Esophagus squamous epithelium (tissue), 4 donors: ENCODE results near the gene SLC4A4.

Experiments
- POLR2A ChIP-seq, 4 donors: fragments of 450-650 bp; IDR thresholded peaks; one replicate each; pipeline ENCODE4 v1.6.1; 2017; ENCODE audit warnings: antibody characterized with exemption in 4 of 4, mild to moderate bottlenecking in 4 of 4, moderate library complexity in 3 of 4
- TF ChIP-seq, protein P1 (sequence below), 6 experiments: fragments of 450-650 bp in 4 of 6; fragments of 200-600 bp in 2 of 6; sonication (generic) in 2 of 6; IDR thresholded peaks; one replicate each; pipeline ENCODE4 v1.5.1; 2016 to 2019; ENCODE audit warnings: antibody characterized with exemption in 6 of 6, mild to moderate bottlenecking in 4 of 6, moderate library complexity in 4 of 6

- TF ChIP-seq, protein P1, sequence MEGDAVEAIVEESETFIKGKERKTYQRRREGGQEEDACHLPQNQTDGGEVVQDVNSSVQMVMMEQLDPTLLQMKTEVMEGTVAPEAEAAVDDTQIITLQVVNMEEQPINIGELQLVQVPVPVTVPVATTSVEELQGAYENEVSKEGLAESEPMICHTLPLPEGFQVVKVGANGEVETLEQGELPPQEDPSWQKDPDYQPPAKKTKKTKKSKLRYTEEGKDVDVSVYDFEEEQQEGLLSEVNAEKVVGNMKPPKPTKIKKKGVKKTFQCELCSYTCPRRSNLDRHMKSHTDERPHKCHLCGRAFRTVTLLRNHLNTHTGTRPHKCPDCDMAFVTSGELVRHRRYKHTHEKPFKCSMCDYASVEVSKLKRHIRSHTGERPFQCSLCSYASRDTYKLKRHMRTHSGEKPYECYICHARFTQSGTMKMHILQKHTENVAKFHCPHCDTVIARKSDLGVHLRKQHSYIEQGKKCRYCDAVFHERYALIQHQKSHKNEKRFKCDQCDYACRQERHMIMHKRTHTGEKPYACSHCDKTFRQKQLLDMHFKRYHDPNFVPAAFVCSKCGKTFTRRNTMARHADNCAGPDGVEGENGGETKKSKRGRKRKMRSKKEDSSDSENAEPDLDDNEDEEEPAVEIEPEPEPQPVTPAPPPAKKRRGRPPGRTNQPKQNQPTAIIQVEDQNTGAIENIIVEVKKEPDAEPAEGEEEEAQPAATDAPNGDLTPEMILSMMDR (IDR thresholded peaks at IDR 0.05), result no peak
- TF ChIP-seq POLR2A (IDR thresholded peaks at IDR 0.05), result no peak
These were observed 41.9 kb upstream of the SLC4A4 start for GRCh38 chr4:71296945-71297344.
